ENCODE results near the gene STOX1. TPM values are rescaled to one million over a fixed set of nuclear protein-coding genes. Genes with fewer than 3 reads are reported as not detected.

Gene STOX1
- total and polyA plus RNA-seq, 2 of the 13 experiments (the other 11 are each of a cell fraction or from before 2014, with no cell fraction given) = 2.5 to 6.0 TPM

GRCh38 chr10:68857005-68857404, 29.7 kb downstream of the STOX1 start (continued):
- TF ChIP-seq FOXK2 (IDR thresholded peaks at IDR 0.05) (no peak), TCF7L2 (IDR thresholded peaks at IDR 0.05; ENCODE audit: low read depth, low read length) (no peak), ZNF24 (IDR thresholded peaks at IDR 0.05) (no peak), ZNF367 (CRISPR knock-in tag; IDR thresholded peaks at IDR 0.05; ENCODE audit: borderline replicate concordance) (no peak)

- 92% methylated on average over 5 of the region's 5 CpGs for WGBS (ENCODE audit: low lambda C conversion rate)
- TF ChIP-seq DMAP1 (CRISPR knock-in tag; IDR thresholded peaks at IDR 0.05) (no peak), ZNF761 (CRISPR knock-in tag; conservative IDR thresholded peaks at IDR 0.05) (peak; percentile 100), TOPORS (CRISPR knock-in tag; IDR thresholded peaks at IDR 0.05) (peak; percentile 52; the same call in 1 of the 2 replicates), ZNF557 (CRISPR knock-in tag; IDR thresholded peaks at IDR 0.05) (no peak), ZNF816 (CRISPR knock-in tag; IDR thresholded peaks at IDR 0.05; ENCODE audit: borderline replicate concordance) (peak; percentile 100), ZNF597 (CRISPR knock-in tag; IDR thresholded peaks at IDR 0.05) (no peak), MNT (IDR thresholded peaks at IDR 0.05) (no peak), ZNF383 (CRISPR knock-in tag; IDR thresholded peaks at IDR 0.05; ENCODE audit: borderline replicate concordance) (no peak), IKZF4 (CRISPR knock-in tag; IDR thresholded peaks at IDR 0.05; ENCODE audit: borderline replicate concordance, low read depth, not compliant biosample characterization) (no peak), NCOR1 (IDR thresholded peaks at IDR 0.05; ENCODE audit: borderline replicate concordance, low read length) (no peak), ZNF644 (CRISPR knock-in tag; IDR thresholded peaks at IDR 0.05; ENCODE audit: low read depth) (no peak), RXRA (CRISPR knock-in tag; IDR thresholded peaks at IDR 0.05) (no peak), AFF4 (CRISPR knock-in tag; IDR thresholded peaks at IDR 0.05) (no peak), ZBTB3 (CRISPR knock-in tag; IDR thresholded peaks at IDR 0.05; ENCODE audit: borderline replicate concordance, low read depth) (no peak)
- Histone ChIP-seq H3K79me2 (ENCODE audit: insufficient read depth, low read length) (no peaks in the 10 kb centered on the region), H3K4me2 (ENCODE audit: low read depth, low read length) (no peak overlapping the region), H3K27ac (ENCODE audit: extremely low read length, insufficient read depth, low read length) (no peak overlapping the region), H3K27me3 (ENCODE audit: control insufficient read depth in 1 of 2, insufficient read depth in 2 of 2, low read length in 2 of 2) (no peaks in the 10 kb centered on the region), H2AFZ (ENCODE audit: low read length) (no peak overlapping the region), H3K4me1 (ENCODE audit: insufficient read depth, low read length) (no peaks in the 10 kb centered on the region), H4K20me1 (ENCODE audit: insufficient read depth, low read length) (no peaks in the 10 kb centered on the region), H3K9me3 (ENCODE audit: low read length) (peaks cover 18% of the 10 kb centered on the region), H3K9ac (ENCODE audit: insufficient read depth, low read depth, low read length) (no peak overlapping the region), H3K4me3 (replicated peaks in 1 of 3; ENCODE audit: insufficient read depth in 1 of 3, low read depth in 2 of 3, low read length in 3 of 3) (no peak overlapping the region), H3K36me3 (replicated peaks in 1 of 2; ENCODE audit: control insufficient read depth in 1 of 2, insufficient read depth in 2 of 2, low read length in 2 of 2) (no peaks in the 10 kb centered on the region)
- POLR2A ChIA-PET = no interaction called here
- FAIRE-seq (no peak), DNase-seq (ENCODE audit: low spot score) (no peak), ATAC-seq (no peak)
- in situ Hi-C loops (cut with HindIII; ENCODE audit: extremely low pct_ligation_motif_present, low pct_unique_long_range_greater_than_20kb) (no loop called here), intact Hi-C loops (cut with micrococcal nuclease; ENCODE audit: unreplicated experiment) (no loop called here)
- no TSS peak for BruUV-seq (replicated peaks)
- CTCF ChIA-PET (ENCODE audit: low intra/inter-chr PET ratio, low total read pairs) = no interaction called here
These were observed 33.9 kb downstream of the STOX1 start for GRCh38 chr10:68861253-68861652.
